Esophagus (tissue), 2 donors: Measurements from ENCODE around the gene EXOSC10. TPM values are rescaled to one million over a fixed set of nuclear protein-coding genes. Genes with fewer than 3 reads are reported as not detected.
"Not testable (repeated sequence)": the region's sequence is repeated elsewhere in the genome, so short reads cannot be mapped to it uniquely, and the experiment has no call there.

ENCODE experiments used
- H3K27ac ChIP-seq, 2 donors: one replicate each; pipeline ENCODE4 v1.5.1; 2013; ENCODE audit warnings: low read depth in 2 of 2, mild to moderate bottlenecking in 2 of 2, inconsistent platforms in 1 of 2, low read length in 1 of 2, moderate library complexity in 1 of 2
- H3K27me3 ChIP-seq, 2 donors: one replicate each; pipeline ENCODE4 v1.6.1; 2013; ENCODE audit warnings: low read length in 2 of 2, control low read depth in 1 of 2, mild to moderate bottlenecking in 1 of 2; ENCODE audit not compliant: insufficient read depth in 2 of 2, control insufficient read depth in 1 of 2
- H3K36me3 ChIP-seq, 2 donors: one replicate each; pipeline ENCODE4 v1.6.1; 2013; ENCODE audit warnings: low read length in 1 of 2; ENCODE audit not compliant: control insufficient read depth in 2 of 2, insufficient read depth in 2 of 2
- H3K4me1 ChIP-seq, 2 donors: one replicate each; pipeline ENCODE4 v1.6.1; 2013; ENCODE audit warnings: low read length in 1 of 2; ENCODE audit not compliant: control insufficient read depth in 2 of 2, insufficient read depth in 2 of 2
- H3K4me3 ChIP-seq, 2 donors: one replicate each; pipeline ENCODE4 v1.5.1; 2013; ENCODE audit warnings: low read length in 2 of 2, mild to moderate bottlenecking in 2 of 2, low read depth in 1 of 2, moderate library complexity in 1 of 2
- H3K9me3 ChIP-seq, 2 donors: one replicate each; pipeline ENCODE4 v1.6.1; 2013; ENCODE audit warnings: mild to moderate bottlenecking in 2 of 2, low read depth in 1 of 2, low read length in 1 of 2, moderate library complexity in 1 of 2; ENCODE audit not compliant: control insufficient read depth in 2 of 2, insufficient read depth in 1 of 2
- WGBS, 2 donors: extraction: QIAGEN DNeasy Blood & Tissue Kit; methylation state at CpG; one replicate each; pipeline ENCODE4 v1.1.7; 2013; 5-methylcytosine and 5-hydroxymethylcytosine counted together
- polyA plus RNA-seq, 2 donors: library from polyadenylated mRNA; stranded (reverse); fragments of 200-250 nt; gene quantifications; one replicate each; pipeline ENCODE4 v1.2.3, GENCODE V29; 2013
- donor health status: healthy with polysubstance abuse.
- donor health status: Bipolar disorder and iron deficiency.

The EXOSC10 gene
- polyA plus RNA-seq, 2 donors, result 30.7 to 35.1 TPM

DNA sequence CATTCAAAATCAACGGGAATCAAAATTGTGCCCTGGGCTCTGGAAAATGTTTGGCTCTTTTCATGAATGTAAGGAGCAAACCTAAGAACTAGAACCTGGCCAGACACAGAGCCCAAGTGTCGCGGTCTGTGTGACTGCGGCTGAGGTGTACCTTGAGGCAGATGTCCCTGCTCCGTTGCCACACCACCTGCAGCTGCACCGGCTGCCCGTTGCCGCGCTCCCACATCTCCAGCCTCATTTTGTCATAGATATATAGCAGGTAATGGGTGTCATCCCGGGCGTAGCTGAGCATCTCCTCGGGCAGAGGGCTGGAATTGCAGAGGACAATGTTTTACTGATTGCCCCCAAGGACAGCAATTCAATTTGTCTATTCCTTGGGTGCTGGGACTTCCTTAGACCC, 18.7 kb downstream of the EXOSC10 start:
- H3K9me3 ChIP-seq, result no peaks in the 10 kb centered on the region
- no peaks in the 10 kb centered on the region for H3K27me3 ChIP-seq
- peaks cover 0 to 5% of the 10 kb centered on the region in 2 donors for H3K4me1 ChIP-seq
- 60 to 71% methylated on average over 12 of the region's 12 CpGs for WGBS, 2 donors
- no peak overlapping the region for H3K4me3 ChIP-seq
- H3K36me3 ChIP-seq, result peaks cover 21% of the 10 kb centered on the region in 2 donors
- no peak overlapping the region for H3K27ac ChIP-seq

GRCh38 chr1:11078631-11079030, 21.0 kb downstream of the EXOSC10 start:
- H3K9me3 ChIP-seq, result no peaks in the 10 kb centered on the region
- no peak overlapping the region for H3K4me3 ChIP-seq
- peaks cover 21 to 31% of the 10 kb centered on the region in 2 donors for H3K36me3 ChIP-seq
- 87 to 91% methylated on average over 2 of the region's 2 CpGs for WGBS, 2 donors
- H3K4me1 ChIP-seq, result peaks cover 0 to 5% of the 10 kb centered on the region in 2 donors
- H3K27ac ChIP-seq, result no peak overlapping the region
- no peaks in the 10 kb centered on the region for H3K27me3 ChIP-seq

DNA sequence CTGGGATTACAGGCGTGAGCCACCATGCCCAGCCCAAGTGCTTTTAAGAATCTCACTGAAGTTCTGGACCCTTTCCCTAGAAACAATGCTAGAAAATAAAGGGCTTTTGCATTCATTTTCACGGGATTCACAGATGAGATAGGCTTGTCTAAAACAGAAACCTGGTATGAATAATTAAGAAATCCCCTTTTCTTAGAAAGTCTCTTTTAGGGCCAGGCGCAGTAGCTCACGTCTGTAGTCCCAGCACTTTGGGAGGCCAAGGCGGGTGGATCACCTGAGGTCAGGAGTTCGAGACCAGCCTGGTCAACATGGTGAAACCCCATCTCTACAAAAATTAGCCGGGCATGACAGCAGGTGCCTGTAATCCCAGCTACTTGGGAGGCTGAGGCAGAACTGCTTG, 26.3 kb downstream of the EXOSC10 start:
- H3K4me1 ChIP-seq, H3K9me3 ChIP-seq, H3K27ac ChIP-seq, H3K4me3 ChIP-seq, H3K27me3 ChIP-seq: not testable (repeated sequence)
- WGBS, 2 donors, result 82 to 84% methylated on average over 7 of the region's 7 CpGs
- H3K36me3 ChIP-seq, result peaks cover 26 to 51% of the 10 kb centered on the region in 2 donors

- H3K27me3 ChIP-seq, result no peaks in the 10 kb centered on the region
- no peak overlapping the region for H3K4me3 ChIP-seq
- no peaks in the 10 kb centered on the region for H3K9me3 ChIP-seq
- H3K27ac ChIP-seq, result no peak overlapping the region
- peaks cover 30 to 58% of the 10 kb centered on the region in 2 donors for H3K36me3 ChIP-seq
- H3K4me1 ChIP-seq, result no peaks in the 10 kb centered on the region
- WGBS, 2 donors, result 56 to 62% methylated on average over 13 of the region's 13 CpGs
Measured at GRCh38 chr1:11072216-11072917, 27.3 kb downstream of the EXOSC10 start.

GRCh38 chr1:11071463-11072215, 28.0 kb downstream of the EXOSC10 start:
- peaks cover 28 to 53% of the 10 kb centered on the region in 2 donors for H3K36me3 ChIP-seq
- no peaks in the 10 kb centered on the region for H3K27me3 ChIP-seq
- 54 to 58% methylated on average over 15 of the region's 15 CpGs for WGBS, 2 donors
- H3K9me3 ChIP-seq, result no peaks in the 10 kb centered on the region
- H3K27ac ChIP-seq, result no peak overlapping the region
- H3K4me1 ChIP-seq, result no peaks in the 10 kb centered on the region
- no peak overlapping the region for H3K4me3 ChIP-seq

DNA sequence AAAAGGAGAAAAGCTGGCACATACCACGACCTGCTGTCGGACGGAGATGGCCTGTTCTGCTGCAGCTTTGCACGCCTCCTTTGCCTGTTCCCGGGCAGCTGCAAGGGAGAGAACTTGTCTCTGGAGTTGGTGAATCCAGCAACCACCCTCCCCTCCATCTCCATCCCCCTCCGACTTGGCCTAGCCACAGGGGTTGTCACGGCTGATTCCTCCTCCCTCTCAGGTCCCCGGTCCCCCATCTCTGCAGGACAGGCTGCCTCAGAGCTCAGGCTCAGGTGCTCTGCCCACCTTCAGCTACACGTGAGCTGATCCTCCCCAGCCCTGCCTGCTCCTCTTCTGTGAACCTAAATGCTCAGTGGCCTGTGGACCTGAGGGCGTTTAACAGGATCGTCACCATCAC, 28.8 kb downstream of the EXOSC10 start:
- no peak overlapping the region for H3K4me3 ChIP-seq
- no peaks in the 10 kb centered on the region for H3K9me3 ChIP-seq
- H3K36me3 ChIP-seq, result peaks cover 30 to 48% of the 10 kb centered on the region in 2 donors
- H3K4me1 ChIP-seq, result no peaks in the 10 kb centered on the region
- H3K27me3 ChIP-seq, result no peaks in the 10 kb centered on the region
- WGBS, 2 donors, result 80 to 81% methylated on average over 11 of the region's 11 CpGs
- no peak overlapping the region for H3K27ac ChIP-seq

DNA sequence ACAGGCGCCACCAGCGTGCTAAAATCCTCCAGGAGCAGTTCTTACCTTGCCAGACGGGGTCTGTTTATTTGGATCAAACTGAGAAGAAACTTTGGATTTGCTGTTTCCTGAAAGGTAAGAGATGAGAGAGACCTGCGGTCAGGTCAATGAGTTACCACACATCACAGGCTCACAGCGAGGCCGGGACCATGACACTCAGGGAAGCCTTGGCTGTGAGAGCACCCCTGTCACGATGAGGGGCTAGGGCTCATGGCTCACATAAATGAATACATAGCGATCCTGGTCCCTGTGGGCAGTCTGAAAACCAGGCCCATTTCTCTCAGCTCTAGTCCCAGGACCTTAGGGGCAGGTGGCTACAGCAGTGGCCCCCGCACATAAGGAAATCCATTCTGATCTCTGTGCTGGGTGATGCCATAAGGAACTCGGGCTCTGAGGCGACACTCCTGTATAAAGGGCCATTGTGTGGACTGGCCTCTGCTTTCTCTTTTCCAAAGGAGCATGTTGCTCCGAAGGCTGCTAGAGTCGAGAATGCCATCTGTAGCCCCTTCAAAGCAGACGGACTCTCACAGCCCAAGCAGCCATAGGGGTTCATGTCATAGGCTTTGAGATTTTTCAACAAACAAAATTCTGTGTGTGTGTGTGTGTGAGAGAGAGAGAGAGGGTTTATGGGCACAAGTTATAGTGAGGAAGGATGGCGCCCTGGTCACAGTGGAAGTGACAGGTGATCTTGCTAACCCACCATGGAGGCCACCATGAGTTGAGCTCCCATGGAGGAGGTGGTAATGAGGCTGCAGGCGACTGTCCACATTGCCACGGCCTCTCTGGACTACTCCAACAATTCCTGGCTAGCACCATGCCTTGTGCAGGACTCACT, 30.8 kb downstream of the EXOSC10 start:
- no peaks in the 10 kb centered on the region for H3K9me3 ChIP-seq
- WGBS, 2 donors, result 85 to 87% methylated on average over 17 of the region's 17 CpGs
- no peaks in the 10 kb centered on the region for H3K27me3 ChIP-seq
- H3K4me1 ChIP-seq, result no peaks in the 10 kb centered on the region
- H3K27ac ChIP-seq, result no peak overlapping the region
- H3K4me3 ChIP-seq, result no peak overlapping the region
- peaks cover 30 to 44% of the 10 kb centered on the region in 2 donors for H3K36me3 ChIP-seq

- Histone ChIP-seq H3K4me1 (no peaks in the 10 kb centered on the region), H3K9me3 (no peaks in the 10 kb centered on the region), H3K36me3 (peaks cover 30 to 42% of the 10 kb centered on the region in 2 donors), H3K27ac (no peak overlapping the region), H3K4me3 (no peak overlapping the region), H3K27me3 (no peaks in the 10 kb centered on the region)
- 70 to 82% methylated on average over 18 of the region's 18 CpGs for WGBS, 2 donors
Measured at GRCh38 chr1:11067716-11068599, 31.7 kb downstream of the EXOSC10 start.

DNA sequence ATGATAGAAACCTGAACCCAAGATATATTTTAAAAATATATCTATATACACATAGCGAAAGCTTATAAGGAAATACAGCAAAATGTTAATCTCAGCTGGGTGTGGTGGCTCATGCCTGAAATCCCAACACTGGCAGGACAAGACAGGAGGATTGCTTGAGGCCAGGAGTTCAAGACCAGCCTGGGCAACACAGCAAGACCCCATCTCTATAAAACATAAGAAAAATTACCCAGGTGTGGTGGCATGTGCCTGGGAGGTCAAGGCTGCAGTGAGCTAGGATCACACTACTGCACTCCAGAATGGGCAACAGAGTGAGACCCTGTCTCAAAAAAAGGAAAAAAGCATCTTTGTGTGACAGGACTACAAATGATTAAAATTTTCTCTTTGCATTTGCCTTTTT, 33.9 kb downstream of the EXOSC10 start:
- Histone ChIP-seq H3K9me3 (no peaks in the 10 kb centered on the region), H3K27me3 (no peaks in the 10 kb centered on the region), H3K36me3 (peaks cover 18 to 28% of the 10 kb centered on the region in 2 donors), H3K27ac (no peak overlapping the region), H3K4me3 (no peak overlapping the region), H3K4me1 (peaks cover 0 to 3% of the 10 kb centered on the region in 2 donors)
- 92 to 100% methylated on average over 1 of the region's 1 CpG for WGBS, 2 donors
